HG03039 (cell line): ENCODE measurements around the gene HOXA2.

Source experiments
- ATAC-seq: cut with Tn5 transposase; IDR thresholded peaks from one replicate; pipeline ENCODE4 v1.9.1; 2021; ENCODE audit warnings: mild to moderate bottlenecking, moderate library complexity; ENCODE audit not compliant: unreplicated experiment

HOXA2 gene

GRCh38 chr7:27112955-27113949 lies 10.8 kb upstream of the HOXA2 start:
- no peak for ATAC-seq

GRCh38 chr7:27112361-27112760 lies 9.9 kb upstream of the HOXA2 start:
- ATAC-seq, result no peak

GRCh38 chr7:27111751-27112277 lies 9.3 kb upstream of the HOXA2 start:
- ATAC-seq, result no peak

- no peak for ATAC-seq
Observed at GRCh38 chr7:27111042-27111750, 8.7 kb upstream of the HOXA2 start.

GRCh38 chr7:27110186-27111031 lies 7.9 kb upstream of the HOXA2 start:
- ATAC-seq, result no peak

- ATAC-seq, result no peak
Observed at GRCh38 chr7:27109466-27110185, 7.1 kb upstream of the HOXA2 start.

GRCh38 chr7:27108390-27109127 lies 6.1 kb upstream of the HOXA2 start:
- ATAC-seq, result no peak

- no peak for ATAC-seq
Observed at GRCh38 chr7:27107391-27108381, 5.2 kb upstream of the HOXA2 start.

GRCh38 chr7:27106901-27107240 lies 4.4 kb upstream of the HOXA2 start:
- no peak for ATAC-seq

- no peak for ATAC-seq
Observed at GRCh38 chr7:27106181-27106900, 3.9 kb upstream of the HOXA2 start.

- no peak for ATAC-seq
Observed at GRCh38 chr7:27105301-27106031, 3.0 kb upstream of the HOXA2 start.

- ATAC-seq, result no peak
Observed at GRCh38 chr7:27104341-27105058, 2.0 kb upstream of the HOXA2 start.

GRCh38 chr7:27103489-27104226 lies 1.2 kb upstream of the HOXA2 start:
- no peak for ATAC-seq

GRCh38 chr7:27101957-27102580 lies 414 bp downstream of the HOXA2 start:
- no peak for ATAC-seq
